ENCODE data around the gene CILP2. TPM values are rescaled to one million over a fixed set of nuclear protein-coding genes. Genes with fewer than 3 reads are reported as not detected.

Gene CILP2
- polyA plus RNA-seq, 1 experiment: 0.20 TPM

GRCh38 chr19:19507354-19507753 is 30.7 kb upstream of the CILP2 start:
- DNase-seq (ENCODE audit: low read depth, low spot score): no peak
- ChIA-PET POLR2A (no interaction called here), CTCF (no interaction called here)
- Histone ChIP-seq H3K9me3 (ENCODE audit: control insufficient read depth, insufficient read depth, low read length) (no peaks in the 10 kb centered on the region; the same call in 1 of the 2 replicates), H3K4me3 (ENCODE audit: low read depth, low read length) (no peak overlapping the region), H3K27me3 (ENCODE audit: control insufficient read depth, insufficient read depth, low read length) (no peaks in the 10 kb centered on the region), H3K27ac (ENCODE audit: low read depth, low read length) (no peak overlapping the region)
- TF ChIP-seq CTCF (IDR thresholded peaks at IDR 0.05; ENCODE audit: low read depth, low read length): no peak

GRCh38 chr19:19508217-19508616 is 29.8 kb upstream of the CILP2 start:
- ChIA-PET CTCF (interaction anchor here (0.9 kb wide), 1 partner anchor 18 kb away, joined by 3 read pairs; no protein-coding TSS in a partner anchor), POLR2A (no interaction called here)
- Histone ChIP-seq H3K27ac (ENCODE audit: low read depth, low read length) (no peak overlapping the region), H3K4me3 (ENCODE audit: low read depth, low read length) (no peak overlapping the region), H3K27me3 (ENCODE audit: control insufficient read depth, insufficient read depth, low read length) (no peaks in the 10 kb centered on the region), H3K9me3 (ENCODE audit: control insufficient read depth, insufficient read depth, low read length) (no peaks in the 10 kb centered on the region; the same call in 1 of the 2 replicates)
- DNase-seq (ENCODE audit: low read depth, low spot score): no peak
- TF ChIP-seq CTCF (IDR thresholded peaks at IDR 0.05; ENCODE audit: low read depth, low read length): no peak

GRCh38 chr19:19510432-19510831 is 27.6 kb upstream of the CILP2 start:
- POLR2A ChIA-PET: no interaction called here

GRCh38 chr19:19513682-19514081 is 24.4 kb upstream of the CILP2 start:
- Histone ChIP-seq H3K4me3 (ENCODE audit: low read depth, low read length) (no peak overlapping the region), H3K27ac (ENCODE audit: low read depth, low read length) (no peak overlapping the region), H3K27me3 (ENCODE audit: control insufficient read depth, insufficient read depth, low read length) (no peaks in the 10 kb centered on the region), H3K9me3 (ENCODE audit: control insufficient read depth, insufficient read depth, low read length) (peaks cover 21% of the 10 kb centered on the region)
- no peak for DNase-seq (ENCODE audit: low read depth, low spot score)
- POLR2A ChIA-PET: no interaction called here
- TF ChIP-seq CTCF (IDR thresholded peaks at IDR 0.05; ENCODE audit: low read depth, low read length): no peak
- CTCF ChIA-PET: no interaction called here

More at GRCh38 chr19:19510432-19510831, 27.6 kb upstream of the CILP2 start:
- CTCF ChIA-PET: interaction anchor here (1.4 kb wide), 1 partner anchor 19 kb away, joined by 3 read pairs; no protein-coding TSS in a partner anchor
- Histone ChIP-seq H3K9me3 (ENCODE audit: control insufficient read depth, insufficient read depth, low read length) (peaks cover 20% of the 10 kb centered on the region), H3K4me3 (ENCODE audit: low read depth, low read length) (no peak overlapping the region), H3K27ac (ENCODE audit: low read depth, low read length) (no peak overlapping the region), H3K27me3 (ENCODE audit: control insufficient read depth, insufficient read depth, low read length) (no peaks in the 10 kb centered on the region)
- DNase-seq (ENCODE audit: low read depth, low spot score): no peak
- no peak for TF ChIP-seq CTCF (IDR thresholded peaks at IDR 0.05; ENCODE audit: low read depth, low read length)

GRCh38 chr19:19514215-19514657 is 23.8 kb upstream of the CILP2 start:
- peaks cover 21% of the 10 kb centered on the region for H3K9me3 ChIP-seq (ENCODE audit: control insufficient read depth, insufficient read depth, low read length)
- no peak for TF ChIP-seq CTCF (IDR thresholded peaks at IDR 0.05; ENCODE audit: low read depth, low read length)
- ChIA-PET POLR2A (no interaction called here), CTCF (no interaction called here)
- no peak overlapping the region for H3K4me3 ChIP-seq (ENCODE audit: low read depth, low read length)
- no peak for DNase-seq (ENCODE audit: low read depth, low spot score)
- H3K27me3 ChIP-seq (ENCODE audit: control insufficient read depth, insufficient read depth, low read length): no peaks in the 10 kb centered on the region
- no peak overlapping the region for H3K27ac ChIP-seq (ENCODE audit: low read depth, low read length)
